Upper lobe of right lung (tissue), 1 donor: ENCODE measurements around the gene CKMT1B. TPM values are rescaled to one million over a fixed set of nuclear protein-coding genes. Genes with fewer than 3 reads are reported as not detected.
"Not testable (repeated sequence)": the region's sequence is repeated elsewhere in the genome, so short reads cannot be mapped to it uniquely, and the experiment has no call there.

Source experiments
- ATAC-seq: fragments of 200-7000 bp; cut with Tn5 transposase; one replicate; pipeline ENCODE4 v1.9.1; 2020; ENCODE audit warnings: mild to moderate bottlenecking, moderate library complexity
- DNase-seq: peaks from one replicate; pipeline ENCODE4 v3.0.0-alpha.2; 2020
- H3K27ac ChIP-seq: fragments of 200-600 bp; one replicate; pipeline ENCODE4 v1.8.0; 2022
- H3K27me3 ChIP-seq: fragments of 200-600 bp; one replicate; pipeline ENCODE4 v1.8.0; 2022; ENCODE audit warnings: mild to moderate bottlenecking
- H3K36me3 ChIP-seq: fragments of 200-600 bp; one replicate; pipeline ENCODE4 v1.8.0; 2022
- H3K4me1 ChIP-seq: fragments of 200-600 bp; one replicate; pipeline ENCODE4 v1.8.0; 2022
- H3K4me3 ChIP-seq: fragments of 200-600 bp; one replicate; pipeline ENCODE4 v1.8.0; 2022; ENCODE audit warnings: mild to moderate bottlenecking
- H3K9me3 ChIP-seq: fragments of 200-600 bp; one replicate; pipeline ENCODE4 v1.8.0; 2022
- intact Hi-C: fragments of 100-400 bp; cut with DNase I; formaldehyde crosslinking; loops from one replicate; pipeline ENCODE4 v1.11.0; 2022
- total RNA-seq: library from RNA; stranded (reverse); fragmentation: NEBNext Ultra II Directional; extraction: Animal tissue kit (Norgen Biotek cat#: 25700); gene quantifications from one replicate; pipeline ENCODE4 v1.2.1, GENCODE V29; 2021
- TF ChIP-seq, protein P1 (sequence below): fragments of 200-600 bp; IDR thresholded peaks from one replicate; pipeline ENCODE4 v1.8.0; 2022; ENCODE audit warnings: antibody characterized with exemption
- donor health status: DM: no; HTN: yes; CAD: no; lungs with severe emphysema.

CKMT1B gene
- total RNA-seq, 1 donor from 2014 or later = 0.84 TPM

DNA sequence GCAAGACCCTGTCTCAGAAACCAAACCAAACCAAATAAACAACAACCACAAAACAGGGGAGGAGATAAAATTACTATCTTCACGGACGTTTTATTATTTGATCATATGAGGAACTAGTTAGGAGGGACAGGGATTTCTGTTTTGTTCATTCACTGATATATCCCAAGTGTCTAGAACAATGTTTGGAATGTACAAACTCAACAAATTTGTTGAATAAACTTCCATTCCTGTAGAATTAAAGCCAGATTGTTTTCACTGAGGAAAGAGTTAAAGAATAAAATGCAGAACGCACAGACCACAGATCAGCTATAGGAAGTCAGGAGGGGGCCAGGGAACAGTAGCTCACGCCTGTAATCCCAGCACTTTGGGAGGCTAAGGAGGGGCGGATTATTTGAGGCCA lies 31.3 kb downstream of the CKMT1B start:
- no peaks in the 10 kb centered on the region for H3K36me3 ChIP-seq
- intact Hi-C loops = no loop called here
- ATAC-seq (no peak), DNase-seq (no peak)
- no peaks in the 10 kb centered on the region for H3K27me3 ChIP-seq
- no peaks in the 10 kb centered on the region for H3K9me3 ChIP-seq
- H3K27ac ChIP-seq = no peak overlapping the region
- H3K4me1 ChIP-seq = no peaks in the 10 kb centered on the region
- H3K4me3 ChIP-seq = no peak overlapping the region
- TF ChIP-seq, protein P1, sequence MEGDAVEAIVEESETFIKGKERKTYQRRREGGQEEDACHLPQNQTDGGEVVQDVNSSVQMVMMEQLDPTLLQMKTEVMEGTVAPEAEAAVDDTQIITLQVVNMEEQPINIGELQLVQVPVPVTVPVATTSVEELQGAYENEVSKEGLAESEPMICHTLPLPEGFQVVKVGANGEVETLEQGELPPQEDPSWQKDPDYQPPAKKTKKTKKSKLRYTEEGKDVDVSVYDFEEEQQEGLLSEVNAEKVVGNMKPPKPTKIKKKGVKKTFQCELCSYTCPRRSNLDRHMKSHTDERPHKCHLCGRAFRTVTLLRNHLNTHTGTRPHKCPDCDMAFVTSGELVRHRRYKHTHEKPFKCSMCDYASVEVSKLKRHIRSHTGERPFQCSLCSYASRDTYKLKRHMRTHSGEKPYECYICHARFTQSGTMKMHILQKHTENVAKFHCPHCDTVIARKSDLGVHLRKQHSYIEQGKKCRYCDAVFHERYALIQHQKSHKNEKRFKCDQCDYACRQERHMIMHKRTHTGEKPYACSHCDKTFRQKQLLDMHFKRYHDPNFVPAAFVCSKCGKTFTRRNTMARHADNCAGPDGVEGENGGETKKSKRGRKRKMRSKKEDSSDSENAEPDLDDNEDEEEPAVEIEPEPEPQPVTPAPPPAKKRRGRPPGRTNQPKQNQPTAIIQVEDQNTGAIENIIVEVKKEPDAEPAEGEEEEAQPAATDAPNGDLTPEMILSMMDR = no peak

DNA sequence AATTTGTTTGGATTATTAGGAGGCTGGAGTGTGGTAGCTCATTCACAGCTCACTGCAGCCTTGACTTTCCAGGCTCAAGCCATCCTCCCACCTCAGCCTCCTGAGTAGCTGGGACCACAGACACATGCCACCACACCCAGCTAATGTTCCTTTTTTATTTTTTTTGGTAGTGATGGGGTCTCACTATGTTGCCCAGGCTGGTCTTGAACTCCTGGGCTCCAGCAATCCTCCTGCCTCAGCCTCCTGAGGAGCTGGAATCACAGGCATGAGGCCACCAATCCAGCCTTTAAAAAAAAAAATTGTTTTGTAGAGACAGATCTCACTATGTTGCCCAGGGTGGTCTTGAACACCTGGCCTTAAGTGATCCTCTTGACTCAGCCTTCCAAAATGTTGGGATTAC lies 33.1 kb downstream of the CKMT1B start:
- H3K27ac ChIP-seq = not testable (repeated sequence)

DNA sequence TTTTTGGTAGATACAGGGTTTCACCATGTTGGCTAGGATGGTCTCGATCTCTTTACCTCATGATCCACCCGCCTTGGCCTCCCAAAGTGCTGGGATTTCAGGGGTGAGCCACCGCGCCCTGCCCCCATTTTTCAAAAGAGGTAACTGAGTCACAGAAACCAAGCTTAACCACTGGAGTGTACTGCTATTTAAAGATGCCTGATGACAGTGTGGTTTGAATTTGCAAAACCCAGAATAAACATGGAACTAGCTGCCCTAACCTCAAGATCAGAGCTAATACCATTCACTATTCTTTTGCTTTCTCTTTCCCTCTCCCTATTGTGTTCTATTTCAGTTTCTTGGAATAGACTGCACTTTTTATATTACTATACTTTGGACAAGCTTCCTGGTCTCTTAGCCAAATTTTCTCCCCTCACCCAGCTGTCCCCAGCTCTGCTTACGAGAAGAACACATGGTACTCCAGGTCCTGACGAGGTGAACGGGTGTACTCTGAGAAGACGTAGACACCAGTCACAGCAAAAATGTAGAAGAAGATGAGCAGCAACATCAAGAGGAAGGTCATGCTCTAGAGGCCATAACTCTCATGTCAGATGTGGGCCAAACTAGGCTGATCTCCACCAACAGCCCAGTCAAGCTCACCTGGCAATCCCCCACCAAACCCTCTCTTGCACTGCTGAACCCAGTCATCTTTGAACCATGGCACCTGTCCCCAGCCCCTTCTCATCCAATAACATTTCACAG lies 44.8 kb downstream of the CKMT1B start:
- H3K27me3 ChIP-seq, H3K9me3 ChIP-seq, ATAC-seq, H3K4me1 ChIP-seq, H3K36me3 ChIP-seq, intact Hi-C loops, H3K27ac ChIP-seq, H3K4me3 ChIP-seq, DNase-seq: not testable (repeated sequence)

More for the DNA sequence above, 33.1 kb downstream of the CKMT1B start:
- H3K4me3 ChIP-seq, DNase-seq, H3K27me3 ChIP-seq, ATAC-seq, H3K36me3 ChIP-seq, H3K9me3 ChIP-seq, intact Hi-C loops, H3K4me1 ChIP-seq: not testable (repeated sequence)

Other genes starting within 250 kb of the CKMT1B start
- gene ZSCAN29, start 223.0 kb upstream of the CKMT1B start, total RNA-seq = 18.3 TPM
- gene TUBGCP4, start 222.9 kb upstream of the CKMT1B start, total RNA-seq = 21.3 TPM
- gene TP53BP1, start 100.9 kb upstream of the CKMT1B start, total RNA-seq = 27.6 TPM
- 2.3 TPM for gene MAP1A, start 76.4 kb upstream of the CKMT1B start, total RNA-seq
- 27.3 TPM for gene PPIP5K1, start 3.8 kb upstream of the CKMT1B start, total RNA-seq
- gene STRC, start 24.8 kb downstream of the CKMT1B start, total RNA-seq = not detected
- 3.3 TPM for gene CATSPER2, start 54.8 kb downstream of the CKMT1B start, total RNA-seq
- gene CKMT1A, start 99.8 kb downstream of the CKMT1B start, total RNA-seq = 1.9 TPM
- gene PDIA3, start 152.4 kb downstream of the CKMT1B start, total RNA-seq = 382 TPM
- gene ELL3, start 182.9 kb downstream of the CKMT1B start, total RNA-seq = 4.3 TPM
- 769 TPM for gene SERF2, start 198.3 kb downstream of the CKMT1B start, total RNA-seq
- gene SERINC4, start 206.2 kb downstream of the CKMT1B start, total RNA-seq = not detected
- gene HYPK, start 206.6 kb downstream of the CKMT1B start, total RNA-seq = 11.3 TPM
- 21.0 TPM for gene MFAP1, start 230.7 kb downstream of the CKMT1B start, total RNA-seq
- 6.2 TPM for gene WDR76, start 233.0 kb downstream of the CKMT1B start, total RNA-seq